ENCODE data around the gene AQP5.

Gene AQP5

DNA sequence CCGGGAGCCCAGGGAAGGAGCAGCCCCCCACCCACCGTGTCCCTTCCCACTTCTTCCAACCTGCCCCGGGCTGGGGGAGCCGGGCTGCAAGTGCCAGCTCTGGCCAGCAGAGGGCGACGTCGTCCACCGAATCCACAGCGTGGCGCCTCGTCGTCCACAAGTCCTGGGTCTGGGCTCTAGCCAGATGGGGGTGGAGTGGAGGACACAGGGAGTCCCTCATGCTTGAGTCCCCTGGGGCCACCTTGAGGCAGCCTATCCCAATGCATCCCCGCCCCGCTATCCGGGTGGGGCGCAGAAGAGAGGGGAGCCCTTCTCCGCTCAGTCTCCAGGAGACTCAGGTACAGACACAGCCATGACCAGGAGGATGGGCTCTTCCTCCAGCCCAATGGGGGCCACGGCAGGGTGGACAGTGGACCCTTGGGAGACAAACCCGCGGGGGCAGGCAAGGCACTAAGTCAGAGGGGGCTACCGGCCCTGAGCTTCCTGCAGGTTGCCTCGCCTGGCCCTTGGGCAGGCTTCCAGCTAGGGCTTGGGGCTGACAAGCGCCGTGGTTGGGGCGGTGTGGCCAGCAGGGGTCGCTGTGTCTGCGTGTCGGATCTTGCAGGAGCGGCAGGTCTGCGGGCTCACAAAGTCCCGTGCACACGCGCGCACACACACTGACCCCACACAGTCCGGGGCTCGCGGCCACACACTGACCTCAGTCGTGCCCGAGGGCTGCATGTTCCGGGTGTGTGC lies 5.5 kb downstream of the AQP5 start:
- no peak for FAIRE-seq
- TF ChIP-seq CTCF (IDR thresholded peaks at IDR 0.05; ENCODE audit: insufficient read depth, missing control alignments): peak; percentile 92

DNA sequence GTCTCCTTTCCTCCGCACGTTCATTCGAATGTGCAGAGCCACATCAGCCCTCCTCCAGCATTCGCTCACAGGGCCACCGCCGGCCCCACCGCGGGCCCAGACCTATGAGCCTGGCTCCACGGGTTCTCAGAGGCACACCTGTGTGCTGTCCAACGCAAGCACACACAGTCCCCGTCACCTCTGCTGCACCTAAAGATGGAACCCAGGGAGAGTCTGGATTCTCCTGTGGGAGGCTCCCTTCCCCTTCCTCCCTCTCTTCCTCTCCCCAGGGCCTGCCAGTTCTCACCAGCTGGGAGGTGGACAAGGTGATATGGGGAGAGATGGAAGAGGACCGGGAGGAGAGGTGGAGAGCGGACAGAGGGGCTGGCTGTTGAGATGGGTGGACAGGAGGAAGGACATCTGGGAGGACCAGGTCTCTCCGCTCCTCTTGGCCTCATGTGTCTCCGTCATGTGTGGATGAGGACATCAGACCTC lies 6.1 kb downstream of the AQP5 start:
- DNase-seq (ENCODE audit: insufficient read length, low spot score): peak; percentile 11
- no peak for TF ChIP-seq CTCF (IDR thresholded peaks at IDR 0.05; ENCODE audit: insufficient read depth, missing control alignments)
- no peak for FAIRE-seq

More for the DNA sequence above, 5.5 kb downstream of the AQP5 start:
- peak; percentile 99 for DNase-seq (ENCODE audit: insufficient read length, low spot score)

DNA sequence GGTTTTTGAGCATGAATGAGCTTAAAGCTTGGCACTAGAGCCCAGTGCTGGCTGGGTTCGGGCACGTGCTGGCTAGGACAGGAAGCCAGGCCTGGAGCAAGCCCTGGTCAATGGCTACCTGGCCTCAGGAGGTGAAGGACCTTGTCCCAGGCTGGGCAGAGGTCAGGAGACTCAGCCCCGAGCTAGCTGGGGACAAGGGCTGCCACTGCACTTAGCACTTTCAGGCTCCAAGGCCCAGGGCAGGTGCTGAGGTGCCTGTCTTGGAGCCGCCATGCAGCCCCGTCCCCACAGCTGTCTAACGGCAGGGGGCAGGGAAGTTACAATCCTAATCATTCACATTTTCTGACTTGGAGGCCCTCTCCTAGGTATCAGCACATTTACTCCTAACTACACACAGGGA lies 6.8 kb downstream of the AQP5 start:
- FAIRE-seq (no peak), DNase-seq (ENCODE audit: insufficient read length, low spot score) (peak; percentile 0)
- TF ChIP-seq CTCF (IDR thresholded peaks at IDR 0.05; ENCODE audit: insufficient read depth, missing control alignments): no peak

DNA sequence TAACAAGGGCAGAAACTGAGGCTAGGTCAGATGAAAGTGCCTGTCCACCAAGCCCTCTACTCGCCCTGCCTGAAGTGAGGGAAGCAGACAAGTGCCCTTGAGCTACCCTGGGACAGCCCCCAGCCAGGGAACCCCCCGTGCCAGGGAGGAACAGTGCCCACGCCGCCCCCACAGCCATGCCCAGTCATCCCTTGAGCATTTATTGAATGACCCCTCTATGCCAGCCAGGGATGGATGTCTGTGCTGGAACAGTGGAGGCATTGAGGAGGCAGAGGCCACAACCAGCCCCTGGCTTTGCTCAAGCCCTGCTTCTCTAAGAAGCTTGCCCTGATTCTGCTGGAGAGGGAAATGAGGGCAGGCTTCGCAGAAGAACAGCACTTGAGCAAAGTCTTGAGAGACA lies 7.4 kb downstream of the AQP5 start:
- FAIRE-seq: no peak
- no peak for TF ChIP-seq CTCF (IDR thresholded peaks at IDR 0.05; ENCODE audit: insufficient read depth, missing control alignments)
- no peak for DNase-seq (ENCODE audit: insufficient read length, low spot score)

GRCh38 chr12:49969651-49970429 lies 8.2 kb downstream of the AQP5 start:
- no peak for TF ChIP-seq CTCF (IDR thresholded peaks at IDR 0.05; ENCODE audit: insufficient read depth, missing control alignments)
- no peak for DNase-seq (ENCODE audit: insufficient read length, low spot score)
- FAIRE-seq: no peak

GRCh38 chr12:49970658-49971057 lies 9.0 kb downstream of the AQP5 start:
- no peak for DNase-seq (ENCODE audit: insufficient read length, low spot score)
- no peak for FAIRE-seq
- no peak for TF ChIP-seq CTCF (IDR thresholded peaks at IDR 0.05; ENCODE audit: insufficient read depth, missing control alignments)

DNA sequence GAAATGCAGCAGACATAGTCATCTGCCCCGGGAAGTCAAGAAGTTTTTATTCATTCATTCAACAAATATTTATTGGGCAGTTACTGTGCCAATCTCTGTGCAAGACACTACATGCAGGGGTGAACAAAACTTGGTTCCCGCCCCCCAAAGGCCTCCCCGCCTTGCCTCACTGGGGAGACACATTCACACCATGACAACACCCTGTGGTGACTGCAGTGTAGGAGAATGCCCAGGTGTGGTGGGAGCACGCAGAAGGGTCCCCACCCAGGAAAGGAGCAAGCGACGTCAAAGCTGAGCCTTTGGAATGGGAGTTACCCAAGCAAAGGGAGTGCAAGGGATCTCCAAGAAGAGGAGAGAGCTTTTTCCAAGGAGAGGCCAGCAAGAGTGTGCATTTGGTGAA lies 9.5 kb downstream of the AQP5 start:
- no peak for TF ChIP-seq CTCF (IDR thresholded peaks at IDR 0.05; ENCODE audit: insufficient read depth, missing control alignments)
- no peak for DNase-seq (ENCODE audit: insufficient read length, low spot score)
- FAIRE-seq: no peak
